HCT116 (cell line): Measurements from ENCODE around the gene VSTM2B.

Experiments used
- ATF3 ChIP-seq: IDR thresholded peaks from 2 replicates; pipeline ENCODE4 v1.6.1; 2012
- CTCF ChIP-seq, 3 experiments: fragments of 200-600 bp in 1 of 3; sonication (generic) in 1 of 3; IDR thresholded peaks in 2 of 3; conservative IDR thresholded peaks in 1 of 3; 2 replicates each; pipeline ENCODE4 v1.5.1; 2012 to 2017; ENCODE audit warnings: low read depth in 2 of 3, low read length in 2 of 3, antibody characterized with exemption in 1 of 3, borderline replicate concordance in 1 of 3, control low read depth in 1 of 3, mild to moderate bottlenecking in 1 of 3, mixed read lengths in 1 of 3, mixed run types in 1 of 3, moderate library complexity in 1 of 3; ENCODE audit not compliant: insufficient read depth in 1 of 3
- MAX ChIP-seq: IDR thresholded peaks from 2 replicates; pipeline ENCODE4 v1.6.1; 2012
- SIN3A ChIP-seq: IDR thresholded peaks from 2 replicates; pipeline ENCODE4 v1.6.1; 2012; ENCODE audit warnings: low read depth
- YY1 ChIP-seq: IDR thresholded peaks from 2 replicates; pipeline ENCODE4 v1.6.1; 2011; ENCODE audit warnings: low read length, low read depth, moderate library complexity, mild to moderate bottlenecking; ENCODE audit not compliant: insufficient replicate concordance; ENCODE audit errors: extremely low read depth

- TF ChIP-seq ATF3 (no peak), YY1 (no peak), CTCF (IDR thresholded peaks at IDR 0.05 in 2 of 3, conservative IDR thresholded peaks at IDR 0.05 in 1 of 3; ENCODE audit: borderline replicate concordance in 1 of 3, insufficient read depth in 1 of 3, low read depth in 2 of 3, low read length in 2 of 3) (no peak), SIN3A (no peak), MAX (no peak)
Observed at GRCh38 chr19:29526730-29527499, 1.1 kb downstream of the VSTM2B start.
